ENCODE measurements around the gene FOSL2.

The FOSL2 gene

DNA sequence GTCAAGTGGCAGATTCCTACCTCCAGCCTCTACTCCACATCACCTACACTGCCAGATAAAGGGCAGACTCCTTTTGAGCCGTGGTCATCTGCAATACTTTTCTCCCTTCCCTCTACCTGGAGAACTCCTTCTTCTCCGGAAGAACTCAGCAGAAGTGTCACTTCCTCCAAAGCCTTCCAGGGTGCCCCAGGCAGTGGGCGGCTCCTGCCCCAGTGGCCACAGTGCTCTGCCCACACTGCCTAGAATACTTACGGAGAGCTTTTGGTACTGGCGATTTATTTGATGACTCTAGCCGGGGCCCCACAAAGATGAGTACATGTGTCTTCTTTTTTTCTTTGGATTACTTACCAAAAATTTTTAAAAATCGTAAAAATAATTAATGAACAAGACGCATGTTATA is 39.7 kb downstream of the FOSL2 start:
- H3K9me3 ChIP-seq (ENCODE audit: insufficient read depth, low read length) = peaks cover 13% of the 10 kb centered on the region; the same call in 1 of the 2 replicates
- H3K27me3 ChIP-seq (ENCODE audit: insufficient read depth, insufficient read length) = no peaks in the 10 kb centered on the region
- no peak overlapping the region for H3K9ac ChIP-seq (ENCODE audit: insufficient read length, low read depth)
- H3K4me1 ChIP-seq (ENCODE audit: insufficient read depth, insufficient read length) = no peaks in the 10 kb centered on the region
- H3K4me3 ChIP-seq (ENCODE audit: insufficient read length, low read depth) = no peak overlapping the region
- no peak for TF ChIP-seq ZNF274 (IDR thresholded peaks at IDR 0.05; ENCODE audit: low read depth, low read length)
- no peak for TF ChIP-seq SUZ12 (IDR thresholded peaks at IDR 0.05; ENCODE audit: extremely low read depth, insufficient read depth, insufficient read length)
- no peak for TF ChIP-seq YY1 (IDR thresholded peaks at IDR 0.05; ENCODE audit: insufficient read depth, insufficient read length)
- no peaks in the 10 kb centered on the region for H3K36me3 ChIP-seq (ENCODE audit: insufficient read depth, insufficient read length, low read length)
- DNase-seq (ENCODE audit: low read depth, low spot score) = no peak

DNA sequence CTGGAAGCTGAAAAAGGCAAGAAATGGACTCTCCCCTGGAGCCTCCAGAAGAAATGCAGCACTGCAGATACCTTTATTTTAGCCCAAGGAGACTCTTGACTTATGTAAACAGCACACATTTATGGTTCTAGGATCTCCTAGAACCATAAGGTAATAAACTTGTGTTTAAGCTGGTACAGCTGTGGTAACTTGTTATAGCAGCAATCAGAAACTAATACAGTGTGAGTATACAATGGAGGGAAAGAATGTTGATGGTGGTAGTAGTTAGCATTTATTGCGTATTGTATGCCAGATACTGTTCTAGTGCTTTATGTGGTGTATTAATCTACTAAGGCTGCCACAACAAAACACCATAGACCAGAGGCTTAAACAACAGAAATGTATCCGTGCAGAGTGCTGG is 40.6 kb downstream of the FOSL2 start:
- Histone ChIP-seq H3K4me3 (ENCODE audit: insufficient read length, low read depth) (no peak overlapping the region), H3K27me3 (ENCODE audit: insufficient read depth, insufficient read length) (no peaks in the 10 kb centered on the region), H3K36me3 (ENCODE audit: insufficient read depth, insufficient read length, low read length) (no peaks in the 10 kb centered on the region), H3K9ac (ENCODE audit: insufficient read length, low read depth) (no peak overlapping the region), H3K4me1 (ENCODE audit: insufficient read depth, insufficient read length) (no peaks in the 10 kb centered on the region), H3K9me3 (ENCODE audit: insufficient read depth, low read length) (peaks cover 13% of the 10 kb centered on the region; the same call in 1 of the 2 replicates)
- TF ChIP-seq YY1 (IDR thresholded peaks at IDR 0.05; ENCODE audit: insufficient read depth, insufficient read length) = no peak
- TF ChIP-seq ZNF274 (IDR thresholded peaks at IDR 0.05; ENCODE audit: low read depth, low read length) = no peak
- TF ChIP-seq SUZ12 (IDR thresholded peaks at IDR 0.05; ENCODE audit: extremely low read depth, insufficient read depth, insufficient read length) = no peak
- DNase-seq (ENCODE audit: low read depth, low spot score) = no peak

DNA sequence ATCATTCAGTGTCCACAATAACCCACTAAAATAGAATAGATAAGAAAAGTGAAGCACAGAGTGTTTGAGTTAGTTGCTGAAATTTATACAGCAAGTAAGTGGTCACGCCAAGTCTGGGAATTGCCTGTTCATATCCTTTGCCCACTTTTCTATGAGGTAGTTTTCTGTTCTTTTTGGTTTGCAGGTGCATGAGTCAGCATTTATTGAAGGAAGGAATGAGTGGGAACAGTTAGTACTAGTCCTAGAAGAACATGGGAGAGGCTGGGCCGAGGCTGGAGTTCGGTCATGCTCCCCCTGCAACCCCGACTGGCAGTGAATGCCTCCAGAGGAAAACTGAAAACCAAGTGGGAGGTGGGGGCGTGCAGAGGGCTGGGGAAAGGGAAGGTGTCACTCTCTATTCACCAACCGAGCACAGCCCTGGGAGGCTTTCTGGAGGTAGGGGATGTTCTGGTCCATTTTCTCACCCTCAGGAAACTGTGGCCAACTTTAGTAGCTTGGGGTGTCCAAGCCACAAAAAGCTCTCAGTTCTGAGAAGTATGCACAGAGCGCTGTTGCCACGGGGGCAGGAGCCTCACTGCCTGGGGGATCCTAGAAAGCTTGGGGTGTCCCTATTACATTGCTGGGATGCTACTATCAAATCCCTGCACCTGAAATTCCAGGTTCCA is 41.4 kb downstream of the FOSL2 start:
- H3K27me3 ChIP-seq (ENCODE audit: insufficient read depth, insufficient read length) = no peaks in the 10 kb centered on the region
- no peak overlapping the region for H3K4me3 ChIP-seq (ENCODE audit: insufficient read length, low read depth)
- H3K9me3 ChIP-seq (ENCODE audit: insufficient read depth, low read length) = peaks cover 13% of the 10 kb centered on the region; the same call in 1 of the 2 replicates
- H3K36me3 ChIP-seq (ENCODE audit: insufficient read depth, insufficient read length, low read length) = no peaks in the 10 kb centered on the region
- no peak for DNase-seq (ENCODE audit: low read depth, low spot score)
- no peaks in the 10 kb centered on the region for H3K4me1 ChIP-seq (ENCODE audit: insufficient read depth, insufficient read length)
- no peak overlapping the region for H3K9ac ChIP-seq (ENCODE audit: insufficient read length, low read depth)
- TF ChIP-seq ZNF274 (IDR thresholded peaks at IDR 0.05; ENCODE audit: low read depth, low read length) (no peak), SUZ12 (IDR thresholded peaks at IDR 0.05; ENCODE audit: extremely low read depth, insufficient read depth, insufficient read length) (no peak), YY1 (IDR thresholded peaks at IDR 0.05; ENCODE audit: insufficient read depth, insufficient read length) (no peak)

DNA sequence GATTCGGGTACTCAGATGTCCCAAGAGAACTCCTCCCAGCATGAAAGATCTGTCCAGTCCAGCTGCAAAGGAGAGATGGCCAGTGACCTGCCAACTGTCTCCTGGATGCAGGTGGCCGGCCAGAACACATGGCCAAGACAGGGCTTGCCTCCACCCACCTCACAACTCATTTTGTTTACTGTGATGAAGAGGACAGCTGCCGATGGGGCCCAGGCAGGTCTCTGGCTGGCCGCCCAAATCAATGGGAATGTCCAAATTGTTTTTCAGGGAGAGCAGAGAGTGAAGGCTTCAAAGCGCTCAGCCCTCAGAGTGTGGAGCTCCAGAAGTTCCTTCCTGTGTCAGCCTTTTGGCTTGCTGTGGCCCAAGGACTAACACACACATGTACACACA is 41.9 kb downstream of the FOSL2 start:
- Histone ChIP-seq H3K36me3 (ENCODE audit: insufficient read depth, insufficient read length, low read length) (no peaks in the 10 kb centered on the region), H3K9me3 (ENCODE audit: insufficient read depth, low read length) (peaks cover 13% of the 10 kb centered on the region; the same call in 1 of the 2 replicates), H3K9ac (ENCODE audit: insufficient read length, low read depth) (no peak overlapping the region), H3K4me3 (ENCODE audit: insufficient read length, low read depth) (no peak overlapping the region), H3K4me1 (ENCODE audit: insufficient read depth, insufficient read length) (no peaks in the 10 kb centered on the region), H3K27me3 (ENCODE audit: insufficient read depth, insufficient read length) (no peaks in the 10 kb centered on the region)
- no peak for DNase-seq (ENCODE audit: low read depth, low spot score)
- TF ChIP-seq YY1 (IDR thresholded peaks at IDR 0.05; ENCODE audit: insufficient read depth, insufficient read length) (no peak), ZNF274 (IDR thresholded peaks at IDR 0.05; ENCODE audit: low read depth, low read length) (no peak)

DNA sequence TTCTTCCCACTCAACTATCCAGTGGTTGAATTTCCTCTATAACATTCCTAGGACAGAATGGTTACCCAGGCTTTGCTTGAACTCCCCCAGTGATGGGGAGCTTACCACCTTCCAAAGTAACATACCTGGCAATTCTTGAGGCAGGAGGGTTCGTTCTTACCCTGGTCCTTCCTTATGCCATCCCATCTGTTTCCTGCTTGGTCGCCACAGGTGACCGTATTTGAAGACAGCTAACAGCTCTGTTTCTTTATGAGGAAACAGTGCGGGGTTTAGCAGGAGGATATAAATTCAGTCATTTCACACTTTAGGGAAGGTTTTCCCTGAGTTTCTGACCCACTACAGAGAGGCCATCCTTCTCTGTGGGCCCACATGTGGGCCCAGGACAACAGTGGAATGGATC is 42.6 kb downstream of the FOSL2 start:
- H3K27me3 ChIP-seq (ENCODE audit: insufficient read depth, insufficient read length) = no peaks in the 10 kb centered on the region
- H3K4me3 ChIP-seq (ENCODE audit: insufficient read length, low read depth) = no peak overlapping the region
- no peak for DNase-seq (ENCODE audit: low read depth, low spot score)
- peaks cover 13% of the 10 kb centered on the region; the same call in 1 of the 2 replicates for H3K9me3 ChIP-seq (ENCODE audit: insufficient read depth, low read length)
- H3K9ac ChIP-seq (ENCODE audit: insufficient read length, low read depth) = no peak overlapping the region
- H3K36me3 ChIP-seq (ENCODE audit: insufficient read depth, insufficient read length, low read length) = no peaks in the 10 kb centered on the region
- TF ChIP-seq SUZ12 (IDR thresholded peaks at IDR 0.05; ENCODE audit: extremely low read depth, insufficient read depth, insufficient read length) (no peak), YY1 (IDR thresholded peaks at IDR 0.05; ENCODE audit: insufficient read depth, insufficient read length) (no peak), ZNF274 (IDR thresholded peaks at IDR 0.05; ENCODE audit: low read depth, low read length) (no peak)
- no peaks in the 10 kb centered on the region for H3K4me1 ChIP-seq (ENCODE audit: insufficient read depth, insufficient read length)

DNA sequence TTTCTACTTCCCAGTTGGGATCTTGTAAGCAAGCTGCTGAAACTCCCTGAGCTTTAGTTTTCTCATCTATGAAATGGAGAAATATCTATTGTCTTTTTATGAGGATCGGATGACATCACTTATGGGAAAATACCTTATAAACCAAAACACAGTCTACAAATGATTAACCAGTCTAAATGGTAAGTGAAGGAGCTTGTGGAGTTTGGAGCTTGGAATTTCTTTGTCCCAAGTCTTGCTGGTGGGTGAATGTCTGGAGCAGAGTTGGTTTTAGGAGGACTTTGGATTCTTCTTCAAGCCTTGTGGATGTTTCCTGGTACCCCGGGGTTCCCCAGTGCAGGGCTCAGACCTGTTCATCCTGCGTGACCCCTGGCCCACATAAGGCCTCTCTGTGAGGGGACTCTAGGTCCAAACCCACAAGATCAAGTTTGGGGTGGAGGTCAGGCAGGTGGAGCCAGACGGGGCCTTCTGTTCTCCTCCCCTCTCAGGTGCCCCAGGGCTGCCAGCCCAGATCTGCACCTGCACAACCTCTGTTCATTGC is 43.2 kb downstream of the FOSL2 start:
- Histone ChIP-seq H3K9ac (ENCODE audit: insufficient read length, low read depth) (no peak overlapping the region), H3K9me3 (ENCODE audit: insufficient read depth, low read length) (peaks cover 13% of the 10 kb centered on the region; the same call in 1 of the 2 replicates), H3K4me3 (ENCODE audit: insufficient read length, low read depth) (no peak overlapping the region), H3K27me3 (ENCODE audit: insufficient read depth, insufficient read length) (no peaks in the 10 kb centered on the region), H3K36me3 (ENCODE audit: insufficient read depth, insufficient read length, low read length) (no peaks in the 10 kb centered on the region), H3K4me1 (ENCODE audit: insufficient read depth, insufficient read length) (no peaks in the 10 kb centered on the region)
- TF ChIP-seq YY1 (IDR thresholded peaks at IDR 0.05; ENCODE audit: insufficient read depth, insufficient read length) (no peak), SUZ12 (IDR thresholded peaks at IDR 0.05; ENCODE audit: extremely low read depth, insufficient read depth, insufficient read length) (no peak), ZNF274 (IDR thresholded peaks at IDR 0.05; ENCODE audit: low read depth, low read length) (no peak)
- DNase-seq (ENCODE audit: low read depth, low spot score) = no peak

DNA sequence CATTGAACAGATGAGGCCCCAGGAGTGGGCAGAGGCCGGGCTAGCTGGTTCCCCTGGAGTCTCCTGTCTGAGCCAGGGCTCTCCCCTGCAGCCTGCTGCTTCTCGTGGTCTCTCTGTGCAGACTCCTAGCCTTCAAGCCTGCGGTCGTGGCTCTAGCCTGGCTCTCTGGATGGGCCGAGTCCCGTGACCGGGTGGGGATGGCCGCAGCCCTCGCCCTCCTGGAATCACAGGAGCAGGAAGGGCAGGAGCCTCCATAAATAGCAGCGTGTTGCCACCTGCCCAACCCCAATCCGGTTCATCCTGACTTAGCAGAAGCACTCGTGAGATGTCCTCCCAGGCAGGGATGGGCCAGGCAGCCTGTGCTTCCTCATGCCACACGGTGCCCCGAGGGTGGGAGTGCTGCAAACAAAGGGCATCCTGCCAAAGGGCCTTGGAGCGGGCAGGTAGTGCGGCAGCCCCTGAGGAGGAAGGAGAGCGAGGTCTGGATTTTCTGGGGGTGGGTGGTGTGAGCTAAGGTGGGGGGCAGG is 43.9 kb downstream of the FOSL2 start:
- Histone ChIP-seq H3K27me3 (ENCODE audit: insufficient read depth, insufficient read length) (no peaks in the 10 kb centered on the region), H3K4me3 (ENCODE audit: insufficient read length, low read depth) (no peak overlapping the region), H3K36me3 (ENCODE audit: insufficient read depth, insufficient read length, low read length) (no peaks in the 10 kb centered on the region), H3K9ac (ENCODE audit: insufficient read length, low read depth) (no peak overlapping the region), H3K9me3 (ENCODE audit: insufficient read depth, low read length) (peaks cover 13% of the 10 kb centered on the region; the same call in 1 of the 2 replicates), H3K4me1 (ENCODE audit: insufficient read depth, insufficient read length) (no peaks in the 10 kb centered on the region)
- TF ChIP-seq SUZ12 (IDR thresholded peaks at IDR 0.05; ENCODE audit: extremely low read depth, insufficient read depth, insufficient read length) = no peak
- no peak for TF ChIP-seq ZNF274 (IDR thresholded peaks at IDR 0.05; ENCODE audit: low read depth, low read length)
- no peak for TF ChIP-seq YY1 (IDR thresholded peaks at IDR 0.05; ENCODE audit: insufficient read depth, insufficient read length)
- no peak for DNase-seq (ENCODE audit: low read depth, low spot score)
